H9 (cell line): ENCODE measurements around the gene FBXL13. TPM values are rescaled to one million over a fixed set of nuclear protein-coding genes. Genes with fewer than 3 reads are reported as not detected.

Experiments used
- DNase-seq: peaks from one replicate; pipeline ENCODE4 v3.0.0-alpha.2; 2017
- H2AFZ ChIP-seq: one replicate; pipeline ENCODE4 v1.6.1; 2013; ENCODE audit warnings: mild to moderate bottlenecking, low read length, control low read depth, moderate library complexity
- H2AK5ac ChIP-seq: 2 replicates; pipeline ENCODE4 v1.6.1; 2013; ENCODE audit warnings: low read length, control low read depth, mixed read lengths; ENCODE audit not compliant: insufficient read length
- H2BK120ac ChIP-seq: one replicate; pipeline ENCODE4 v1.6.1; 2013; ENCODE audit warnings: low read depth, mild to moderate bottlenecking, low read length, control low read depth, inconsistent platforms; ENCODE audit not compliant: poor library complexity, severe bottlenecking
- H2BK12ac ChIP-seq: 2 replicates; pipeline ENCODE4 v1.6.1; 2013; ENCODE audit warnings: low read length, control low read depth, mixed read lengths, low read depth; ENCODE audit not compliant: insufficient read length
- H2BK15ac ChIP-seq: 2 replicates; pipeline ENCODE4 v1.6.1; 2013; ENCODE audit warnings: low read depth, low read length, control low read depth
- H2BK20ac ChIP-seq: one replicate; pipeline ENCODE4 v1.6.1; 2013; ENCODE audit warnings: low read depth, mild to moderate bottlenecking, low read length, control low read depth, inconsistent platforms; ENCODE audit not compliant: poor library complexity, severe bottlenecking
- H2BK5ac ChIP-seq: 2 replicates; pipeline ENCODE4 v1.6.1; 2013; ENCODE audit warnings: low read length, control low read depth, mixed read lengths; ENCODE audit not compliant: insufficient read length
- H3K14ac ChIP-seq: 2 replicates; pipeline ENCODE4 v1.6.1; 2013; ENCODE audit warnings: low read length, control low read depth; ENCODE audit not compliant: insufficient read depth
- H3K18ac ChIP-seq: 2 replicates; pipeline ENCODE4 v1.6.1; 2013; ENCODE audit warnings: low read depth, mild to moderate bottlenecking, mixed read lengths, low read length, control low read depth; ENCODE audit not compliant: insufficient read length
- H3K23ac ChIP-seq: 2 replicates; pipeline ENCODE4 v1.6.1; 2013; ENCODE audit warnings: low read length, control low read depth, mixed read lengths, low read depth; ENCODE audit not compliant: insufficient read length
- H3K23me2 ChIP-seq: 2 replicates; pipeline ENCODE4 v1.6.1; 2013; ENCODE audit warnings: low read depth, mild to moderate bottlenecking, mixed read lengths, low read length, control low read depth; ENCODE audit not compliant: insufficient read length, poor library complexity, severe bottlenecking
- H3K27ac ChIP-seq: 2 replicates; pipeline ENCODE4 v1.5.1; 2013; ENCODE audit warnings: low read length, control low read depth, mixed read lengths, low read depth; ENCODE audit not compliant: insufficient read length
- H3K27me3 ChIP-seq: 2 replicates; pipeline ENCODE4 v1.6.1; 2013; ENCODE audit warnings: low read length, control low read depth, inconsistent platforms; ENCODE audit not compliant: insufficient read depth
- H3K4ac ChIP-seq: 2 replicates; pipeline ENCODE4 v1.6.1; 2013; ENCODE audit warnings: low read depth, mild to moderate bottlenecking, control low read depth, inconsistent platforms, low read length, moderate library complexity
- H3K4me1 ChIP-seq: 2 replicates; pipeline ENCODE4 v1.6.1; 2013; ENCODE audit warnings: low read length, control low read depth, inconsistent platforms; ENCODE audit not compliant: insufficient read depth
- H3K4me2 ChIP-seq: 2 replicates; pipeline ENCODE4 v1.6.1; 2013; ENCODE audit warnings: low read length, control low read depth, mixed read lengths; ENCODE audit not compliant: insufficient read length, insufficient read depth
- H3K56ac ChIP-seq: 2 replicates; pipeline ENCODE4 v1.6.1; 2013; ENCODE audit warnings: low read depth, mild to moderate bottlenecking, mixed read lengths, low read length, control low read depth; ENCODE audit not compliant: insufficient read length
- H3K79me1 ChIP-seq: 2 replicates; pipeline ENCODE4 v1.6.1; 2013; ENCODE audit warnings: low read depth, mild to moderate bottlenecking, moderate library complexity, low read length, control low read depth, inconsistent platforms; ENCODE audit not compliant: insufficient read depth, poor library complexity, severe bottlenecking
- H3K79me2 ChIP-seq: 2 replicates; pipeline ENCODE4 v1.6.1; 2013; ENCODE audit warnings: low read length, control low read depth, inconsistent platforms; ENCODE audit not compliant: insufficient read depth
- H3K9ac ChIP-seq: 2 replicates; pipeline ENCODE4 v1.6.1; 2013; ENCODE audit warnings: low read length, control low read depth, mixed read lengths; ENCODE audit not compliant: insufficient read length; ENCODE audit errors: extremely low read depth
- H3K9me3 ChIP-seq: one replicate; pipeline ENCODE4 v1.6.1; 2013; ENCODE audit warnings: low read depth, low read length, inconsistent platforms; ENCODE audit not compliant: control insufficient read depth
- H3T11ph ChIP-seq: one replicate; pipeline ENCODE4 v1.6.1; 2013; ENCODE audit warnings: mild to moderate bottlenecking, low read length, control low read depth, inconsistent platforms
- H4K20me1 ChIP-seq: one replicate; pipeline ENCODE4 v1.6.1; 2013; ENCODE audit not compliant: control insufficient read depth, insufficient read length, insufficient read depth
- H4K5ac ChIP-seq: 2 replicates; pipeline ENCODE4 v1.6.1; 2013; ENCODE audit warnings: low read depth, mild to moderate bottlenecking, mixed read lengths, low read length, control low read depth; ENCODE audit not compliant: insufficient read length
- H4K8ac ChIP-seq: replicated peaks from 2 replicates; pipeline ENCODE4 v1.6.1; 2013; ENCODE audit warnings: low read length, control low read depth, mixed read lengths, low read depth; ENCODE audit not compliant: insufficient read length
- H4K91ac ChIP-seq: 2 replicates; pipeline ENCODE4 v1.6.1; 2013; ENCODE audit warnings: low read depth, mild to moderate bottlenecking, moderate library complexity, mixed read lengths, low read length, control low read depth; ENCODE audit not compliant: insufficient read length
- H3K27ac Mint-ChIP-seq, 3 experiments: 2 replicates in 2 of 3; 3 replicates in 1 of 3; pipeline ENCODE4 v1.8.0; 2020 to 2021; ENCODE audit warnings: mixed read lengths in 3 of 3, mild to moderate bottlenecking in 1 of 3, moderate library complexity in 1 of 3
- H3K27me3 Mint-ChIP-seq: 2 replicates; pipeline ENCODE4 v1.8.0; 2021; ENCODE audit warnings: low read depth, mild to moderate bottlenecking, moderate library complexity, mixed read lengths
- H3K36me3 Mint-ChIP-seq, 3 experiments: 2 replicates in 2 of 3; 3 replicates in 1 of 3; pipeline ENCODE4 v1.8.0; 2020 to 2021; ENCODE audit warnings: low read depth in 3 of 3, mixed read lengths in 3 of 3; ENCODE audit not compliant: insufficient read depth in 1 of 3
- H3K4me1 Mint-ChIP-seq, 2 experiments: 2 replicates each; pipeline ENCODE4 v1.8.0; 2020; ENCODE audit warnings: mixed read lengths in 2 of 2
- H3K4me3 Mint-ChIP-seq, 2 experiments: 2 replicates in 1 of 2; 3 replicates in 1 of 2; pipeline ENCODE4 v1.8.0; 2020 to 2021; ENCODE audit warnings: mild to moderate bottlenecking in 2 of 2, mixed read lengths in 2 of 2, moderate library complexity in 1 of 2
- H3K9me3 Mint-ChIP-seq, 2 experiments: 2 replicates in 1 of 2; 3 replicates in 1 of 2; pipeline ENCODE4 v1.8.0; 2020; ENCODE audit warnings: mild to moderate bottlenecking in 2 of 2, mixed read lengths in 2 of 2, moderate library complexity in 1 of 2
- CTCF ChIP-seq: fragments of 200-600 bp; sonication (generic); conservative IDR thresholded peaks from 3 replicates; pipeline ENCODE4 v1.8.0; 2021; ENCODE audit warnings: antibody characterized with exemption, mild to moderate bottlenecking
- WGBS: extraction: QIAGEN DNeasy Blood & Tissue Kit; methylation state at CpG from one replicate; pipeline ENCODE4 v1.1.7; 2013; ENCODE audit warnings: missing lambda C conversion rate, low lambda C conversion rate, mixed read lengths; ENCODE audit not compliant: insufficient read length; ENCODE audit errors: extremely low coverage; 5-methylcytosine and 5-hydroxymethylcytosine counted together
- total RNA-seq: library from RNA; stranded (reverse); gene quantifications from 2 replicates; pipeline ENCODE4 v1.2.1, GENCODE V29; 2021

FBXL13 gene
- total RNA-seq, 1 experiment from 2014 or later = 4.4 TPM

GRCh38 chr7:103009466-103010185, 65.0 kb downstream of the FBXL13 start:
- Histone ChIP-seq H3K79me2 (no peaks in the 10 kb centered on the region), H3K27me3 (no peaks in the 10 kb centered on the region), H3K27ac (no peak overlapping the region), H3K23me2 (no peaks in the 10 kb centered on the region), H3K23ac (no peak overlapping the region), H3K9me3 (no peaks in the 10 kb centered on the region), H3K56ac (no peak overlapping the region), H4K8ac (no peak overlapping the region), H3K79me1 (no peaks in the 10 kb centered on the region), H2BK20ac (no peak overlapping the region), H2BK5ac (no peak overlapping the region), H3T11ph (no peak overlapping the region), H4K5ac (no peak overlapping the region), H2BK12ac (no peak overlapping the region), H4K91ac (no peak overlapping the region), H3K18ac (no peak overlapping the region), H3K4me2 (no peak overlapping the region), H4K20me1 (no peaks in the 10 kb centered on the region), H3K4me1 (no peaks in the 10 kb centered on the region), H2BK120ac (no peak overlapping the region), H2BK15ac (no peak overlapping the region), H2AK5ac (no peak overlapping the region), H3K9ac (no peak overlapping the region), H3K14ac (no peak overlapping the region), H2AFZ (no peak overlapping the region), H3K4ac (no peak overlapping the region)
- WGBS = no CpG with 5 or more reads among the region's 5 CpGs
- TF ChIP-seq CTCF = no peak
- H3K27me3 Mint-ChIP-seq = no peaks in the 10 kb centered on the region
- H3K36me3 Mint-ChIP-seq = peaks cover 0 to 15% (median 5%) of the 10 kb centered on the region in 3 experiments; a peak in 4 of 7 replicates
- peaks cover 0 to 2% of the 10 kb centered on the region in 2 experiments; a peak in 2 of 4 replicates for H3K4me1 Mint-ChIP-seq
- H3K4me3 Mint-ChIP-seq = no peak overlapping the region
- peaks cover 10 to 14% of the 10 kb centered on the region in 2 experiments; a peak in 4 of 5 replicates for H3K9me3 Mint-ChIP-seq
- DNase-seq = no peak
- no peak overlapping the region; a peak in 1 of 7 replicates for H3K27ac Mint-ChIP-seq
